IMR-90 (cell line): ENCODE results near the gene FAM163B. TPM values are rescaled to one million over a fixed set of nuclear protein-coding genes. Genes with fewer than 3 reads are reported as not detected.

Experiments used
- ATAC-seq: fragments of 200-7000 bp; cut with Tn5 transposase; 2 replicates; pipeline ENCODE4 v1.9.1; 2020; ENCODE audit warnings: low read depth, mild to moderate bottlenecking, moderate library complexity
- BruUV-seq: library from RNA; stranded (reverse); fragments of 400-500 nt; replicated peaks from 2 replicates; lab custom pipeline; 2021; lab: Mats Ljungman, UMichigan
- CTCF ChIA-PET: fragments of 300-600 bp; formaldehyde crosslinking; extraction: SDS; loops from one replicate; lab custom pipeline; 2021; ENCODE audit warnings: antibody characterized with exemption; lab: Yijun Ruan, JAX
- POLR2A ChIA-PET: fragments of 300-600 bp; sonication (Branson Sonifier 250); formaldehyde crosslinking; loops from one replicate; lab custom pipeline; 2022; ENCODE audit warnings: antibody characterized with exemption; ENCODE audit not compliant: unreplicated experiment; lab: Charles Lee
- DNase-seq: peaks from one replicate; pipeline ENCODE4 v3.0.0; 2013
- H2AFZ ChIP-seq: replicated peaks from 2 replicates; pipeline ENCODE3; 2013; ENCODE audit warnings: low read length, mild to moderate bottlenecking; ENCODE audit not compliant: poor library complexity
- H2AK5ac ChIP-seq: 2 replicates; pipeline ENCODE4 v1.6.1; 2013; ENCODE audit warnings: low read depth, low read length, inconsistent platforms
- H2AK9ac ChIP-seq: replicated peaks from 2 replicates; pipeline ENCODE3; 2013; ENCODE audit warnings: mild to moderate bottlenecking, low read depth, low read length, moderate library complexity; ENCODE audit not compliant: poor library complexity
- H2BK120ac ChIP-seq: 2 replicates; pipeline ENCODE4 v1.6.1; 2013; ENCODE audit warnings: low read depth, low read length, inconsistent platforms
- H2BK15ac ChIP-seq: 3 replicates; pipeline ENCODE4 v1.6.1; 2013; ENCODE audit warnings: low read depth, low read length, inconsistent platforms
- H2BK20ac ChIP-seq: 2 replicates; pipeline ENCODE4 v1.6.1; 2013; ENCODE audit warnings: low read depth, mild to moderate bottlenecking, inconsistent platforms, low read length, moderate library complexity
- H2BK5ac ChIP-seq: 2 replicates; pipeline ENCODE4 v1.6.1; 2013; ENCODE audit warnings: mild to moderate bottlenecking, low read depth, low read length, inconsistent platforms; ENCODE audit not compliant: poor library complexity, severe bottlenecking
- H3K14ac ChIP-seq: replicated peaks from 2 replicates; pipeline ENCODE4 v1.6.1; 2013; ENCODE audit warnings: low read depth, low read length, inconsistent platforms
- H3K18ac ChIP-seq: 2 replicates; pipeline ENCODE4 v1.6.1; 2013; ENCODE audit warnings: low read depth, low read length, control low read depth
- H3K23ac ChIP-seq: 2 replicates; pipeline ENCODE4 v1.6.1; 2013; ENCODE audit warnings: low read depth, low read length, inconsistent platforms
- H3K27ac ChIP-seq: 2 replicates; pipeline ENCODE4 v1.5.1; 2013; ENCODE audit warnings: mild to moderate bottlenecking, control low read depth, low read length; ENCODE audit not compliant: insufficient read depth
- H3K27me3 ChIP-seq: 2 replicates; pipeline ENCODE4 v1.6.1; 2013; ENCODE audit warnings: low read length; ENCODE audit not compliant: control insufficient read depth, insufficient read depth
- H3K36me3 ChIP-seq: 2 replicates; pipeline ENCODE4 v1.6.1; 2013; ENCODE audit warnings: low read length, mixed read lengths; ENCODE audit not compliant: control insufficient read depth, insufficient read depth
- H3K4ac ChIP-seq: 2 replicates; pipeline ENCODE4 v1.6.1; 2013; ENCODE audit warnings: low read depth, low read length, inconsistent platforms
- H3K4me1 ChIP-seq: 2 replicates; pipeline ENCODE4 v1.6.1; 2013; ENCODE audit warnings: low read length, mixed read lengths; ENCODE audit not compliant: control insufficient read depth, insufficient read depth
- H3K4me2 ChIP-seq: 2 replicates; pipeline ENCODE4 v1.6.1; 2013; ENCODE audit warnings: low read depth, mild to moderate bottlenecking, control low read depth, low read length, moderate library complexity
- H3K4me3 ChIP-seq: 2 replicates; pipeline ENCODE4 v1.5.1; 2013; ENCODE audit warnings: low read depth, mild to moderate bottlenecking, control low read depth, low read length, moderate library complexity; ENCODE audit not compliant: insufficient read depth
- H3K56ac ChIP-seq: 2 replicates; pipeline ENCODE4 v1.6.1; 2013; ENCODE audit warnings: low read length, inconsistent platforms; ENCODE audit not compliant: insufficient read depth; ENCODE audit errors: extremely low read depth
- H3K79me1 ChIP-seq, 2 experiments: 2 replicates each; pipeline ENCODE4 v1.6.1; 2013; ENCODE audit warnings: low read length in 2 of 2, inconsistent platforms in 1 of 2, low read depth in 1 of 2
- H3K9ac ChIP-seq: 2 replicates; pipeline ENCODE4 v1.6.1; 2013; ENCODE audit warnings: low read depth, low read length, control low read depth
- H3K9me1 ChIP-seq: 2 replicates; pipeline ENCODE4 v1.6.1; 2013; ENCODE audit warnings: low read length, inconsistent platforms; ENCODE audit not compliant: insufficient read depth
- H3K9me3 ChIP-seq: 2 replicates; pipeline ENCODE4 v1.6.1; 2013; ENCODE audit warnings: low read length; ENCODE audit not compliant: control insufficient read depth, insufficient read depth
- H4K20me1 ChIP-seq: 2 replicates; pipeline ENCODE4 v1.6.1; 2013; ENCODE audit warnings: low read length, inconsistent platforms; ENCODE audit not compliant: insufficient read depth
- H4K5ac ChIP-seq: 2 replicates; pipeline ENCODE4 v1.6.1; 2013; ENCODE audit warnings: mild to moderate bottlenecking, low read depth, low read length, control low read depth
- H4K8ac ChIP-seq, 2 experiments: 2 replicates each; pipeline ENCODE4 v1.6.1; 2013; ENCODE audit warnings: low read depth in 2 of 2, low read length in 2 of 2, control low read depth in 1 of 2, inconsistent platforms in 1 of 2
- H4K91ac ChIP-seq: 2 replicates; pipeline ENCODE4 v1.6.1; 2013; ENCODE audit warnings: low read depth, low read length, inconsistent platforms; ENCODE audit not compliant: insufficient read depth
- BHLHE40 ChIP-seq: fragments of 150-350 bp; IDR thresholded peaks from 2 replicates; pipeline ENCODE4 v1.6.1; 2016; ENCODE audit warnings: mild to moderate bottlenecking, low read depth, low read length
- CEBPB ChIP-seq: IDR thresholded peaks from 2 replicates; pipeline ENCODE4 v1.6.1; 2012; ENCODE audit warnings: low read depth, low read length, improper control_type of control experiment
- CHD1 ChIP-seq: IDR thresholded peaks from 2 replicates; pipeline ENCODE4 v1.6.1; 2012; ENCODE audit warnings: low read depth, low read length, improper control_type of control experiment
- CTCF ChIP-seq: conservative IDR thresholded peaks from 2 replicates; pipeline ENCODE4 v1.5.1; 2012; ENCODE audit warnings: mild to moderate bottlenecking, low read depth, low read length, improper control_type of control experiment
- ELK1 ChIP-seq: fragments of 150-350 bp; IDR thresholded peaks from 2 replicates; pipeline ENCODE4 v1.6.1; 2016; ENCODE audit warnings: low read depth, mild to moderate bottlenecking, low read length, moderate library complexity, borderline replicate concordance
- FOS ChIP-seq: fragments of 150-350 bp; IDR thresholded peaks from 2 replicates; pipeline ENCODE4 v1.6.1; 2016; ENCODE audit warnings: low read depth, low read length
- MAFK ChIP-seq: IDR thresholded peaks from 2 replicates; pipeline ENCODE4 v1.6.1; 2012; ENCODE audit warnings: low read depth, low read length, improper control_type of control experiment
- MAZ ChIP-seq: IDR thresholded peaks from 2 replicates; pipeline ENCODE4 v1.6.1; 2012; ENCODE audit warnings: low read depth, mild to moderate bottlenecking, low read length, improper control_type of control experiment, moderate library complexity, borderline replicate concordance
- MXI1 ChIP-seq: IDR thresholded peaks from 2 replicates; pipeline ENCODE4 v1.6.1; 2012; ENCODE audit warnings: low read depth, mild to moderate bottlenecking, low read length, moderate library complexity, borderline replicate concordance
- NFE2L2 ChIP-seq: fragments of 150-350 bp; IDR thresholded peaks from 2 replicates; pipeline ENCODE4 v1.6.1; 2016; ENCODE audit warnings: low read depth, mild to moderate bottlenecking, low read length
- POLR2A ChIP-seq: IDR thresholded peaks from 2 replicates; pipeline ENCODE4 v1.6.1; 2012; ENCODE audit warnings: mild to moderate bottlenecking, low read depth, low read length
- RAD21 ChIP-seq: IDR thresholded peaks from 2 replicates; pipeline ENCODE4 v1.6.1; 2012; ENCODE audit warnings: low read length, improper control_type of control experiment
- RCOR1 ChIP-seq: IDR thresholded peaks from 2 replicates; pipeline ENCODE4 v1.6.1; 2012; ENCODE audit warnings: mild to moderate bottlenecking, low read length, improper control_type of control experiment; ENCODE audit not compliant: insufficient replicate concordance
- RFX5 ChIP-seq: IDR thresholded peaks from 2 replicates; pipeline ENCODE4 v1.8.0; 2012; ENCODE audit warnings: low read depth, mild to moderate bottlenecking, low read length, moderate library complexity
- SMC3 ChIP-seq: fragments of 150-350 bp; IDR thresholded peaks from 2 replicates; pipeline ENCODE4 v1.6.1; 2016; ENCODE audit warnings: low read depth, mild to moderate bottlenecking, antibody characterized with exemption, low read length, moderate library complexity
- USF2 ChIP-seq: fragments of 150-350 bp; IDR thresholded peaks from 2 replicates; pipeline ENCODE4 v1.6.1; 2017; ENCODE audit warnings: mild to moderate bottlenecking, antibody characterized with exemption, low read length, low read depth
- WGBS, 2 experiments: methylation state at CpG; one replicate each; pipeline versions ENCODE4 v1.1.5 to v1.1.7; 2013; ENCODE audit warnings: missing lambda C conversion rate in 2 of 2; ENCODE audit not compliant: insufficient read length in 1 of 2; ENCODE audit errors: extremely low coverage in 2 of 2; 5-methylcytosine and 5-hydroxymethylcytosine counted together
- dilution Hi-C: fragments of 300-500 bp; cut with HindIII; formaldehyde crosslinking; loops from one replicate; pipeline ENCODE4 v1.14.3; 2018; ENCODE audit warnings: low sequenced_read_pairs; ENCODE audit not compliant: unreplicated experiment
- in situ Hi-C: fragments of 300-500 bp; cut with MboI; formaldehyde crosslinking; loops from 3 replicates; pipeline ENCODE4 v1.14.3; 2019; ENCODE audit warnings: low sequenced_read_pairs, inconsistent platforms, mixed read lengths
- intact Hi-C: fragments of 100-400 bp; cut with micrococcal nuclease; formaldehyde crosslinking; loops from 2 replicates; pipeline ENCODE4 v1.10.0; 2022
- polyA plus RNA-seq, 3 experiments: library from polyadenylated mRNA; depleted of rRNA; stranded (reverse); fragments of >200 nt; gene quantifications; 2 replicates each; pipeline ENCODE4 v1.2.3, GENCODE V29; 2012; ENCODE audit warnings: low replicate concordance in 1 of 3
- total RNA-seq: library from RNA; depleted of rRNA; stranded (reverse); fragments of >200 nt; gene quantifications from 2 replicates; pipeline ENCODE4 v1.2.3, GENCODE V29; 2012

The FAM163B gene
- total and polyA plus RNA-seq, 2 of the 4 experiments (the other 2 are of a cell fraction), result not detected

- H2AFZ ChIP-seq, result no peak overlapping the region
- dilution Hi-C loops, result no loop called here
- peaks cover 68% of the 10 kb centered on the region for H3K27me3 ChIP-seq
These were observed 1.7 kb upstream of the FAM163B start for GRCh38 chr9:133610845-133611244.

More at GRCh38 chr9:133610845-133611244, 1.7 kb upstream of the FAM163B start:
- Histone ChIP-seq H3K4ac (no peak overlapping the region), H3K23ac (no peak overlapping the region), H2AK5ac (no peak overlapping the region), H2BK20ac (no peak overlapping the region), H3K36me3 (no peaks in the 10 kb centered on the region), H2BK15ac (no peak overlapping the region), H3K9ac (no peak overlapping the region), H3K18ac (no peak overlapping the region), H4K20me1 (no peaks in the 10 kb centered on the region), H4K5ac (no peak overlapping the region), H2AK9ac (no peak overlapping the region), H3K9me3 (no peaks in the 10 kb centered on the region), H3K4me2 (no peak overlapping the region), H3K4me3 (no peak overlapping the region), H3K56ac (no peak overlapping the region), H3K27ac (no peak overlapping the region), H3K9me1 (no peaks in the 10 kb centered on the region), H3K14ac (no peak overlapping the region), H3K79me1 (no peaks in the 10 kb centered on the region), H2BK120ac (no peak overlapping the region), H4K8ac (no peak overlapping the region), H4K91ac (no peak overlapping the region), H3K4me1 (no peaks in the 10 kb centered on the region), H2BK5ac (no peak overlapping the region)
- no peak for TF ChIP-seq NFE2L2
- TF ChIP-seq RAD21, result no peak
- no peak for TF ChIP-seq SMC3
- TF ChIP-seq ELK1, result no peak
- no peak for TF ChIP-seq CEBPB
- no peak for TF ChIP-seq CHD1
- no peak for TF ChIP-seq FOS
- no peak for TF ChIP-seq RFX5
- TF ChIP-seq POLR2A, result no peak
- no peak for TF ChIP-seq CTCF
- no peak for TF ChIP-seq RCOR1
- no peak for TF ChIP-seq MAZ
- TF ChIP-seq BHLHE40, result no peak
- no peak for TF ChIP-seq MAFK
- no peak for TF ChIP-seq USF2
- TF ChIP-seq MXI1, result no peak
- 72% methylated on average over 4 of the region's 5 CpGs; no CpG with 5 or more reads in 1 of the 2 experiments for WGBS, 2 experiments
- ChIA-PET POLR2A (no interaction called here), CTCF (no interaction called here)
- BruUV-seq, result no TSS peak
- ATAC-seq (no peak), DNase-seq (no peak)
- intact Hi-C loops, result no loop called here
- in situ Hi-C loops, result no loop called here
